AG08395 (cell line): ENCODE results near the gene SIAH3.

Experiments
- DNase-seq: peaks from one replicate; pipeline ENCODE4 v3.0.0; 2012; ENCODE audit warnings: mixed read lengths, low spot score

The SIAH3 gene

DNA sequence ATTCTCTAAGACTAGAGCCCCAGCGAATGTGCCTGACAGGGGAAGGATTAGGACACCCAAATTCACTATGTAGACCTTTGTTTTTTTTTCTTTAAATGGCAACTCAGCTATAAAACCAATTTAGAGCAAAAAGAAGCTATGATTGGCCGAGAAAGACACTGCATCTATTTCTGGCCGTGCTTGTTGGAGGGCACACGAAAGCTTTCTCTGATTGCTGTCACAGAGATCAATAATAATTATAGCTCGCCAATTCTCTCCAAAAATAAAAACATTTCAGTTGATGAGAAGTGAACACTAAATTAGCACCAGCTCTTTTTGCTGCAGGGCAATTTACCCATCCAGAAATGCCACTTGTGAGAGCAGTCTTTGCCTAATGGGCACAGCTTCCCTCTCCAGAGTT is 118.2 kb downstream of the SIAH3 start:
- no peak for DNase-seq

- DNase-seq, result no peak
Observed at GRCh38 chr13:45732916-45733315, 118.6 kb downstream of the SIAH3 start.

DNA sequence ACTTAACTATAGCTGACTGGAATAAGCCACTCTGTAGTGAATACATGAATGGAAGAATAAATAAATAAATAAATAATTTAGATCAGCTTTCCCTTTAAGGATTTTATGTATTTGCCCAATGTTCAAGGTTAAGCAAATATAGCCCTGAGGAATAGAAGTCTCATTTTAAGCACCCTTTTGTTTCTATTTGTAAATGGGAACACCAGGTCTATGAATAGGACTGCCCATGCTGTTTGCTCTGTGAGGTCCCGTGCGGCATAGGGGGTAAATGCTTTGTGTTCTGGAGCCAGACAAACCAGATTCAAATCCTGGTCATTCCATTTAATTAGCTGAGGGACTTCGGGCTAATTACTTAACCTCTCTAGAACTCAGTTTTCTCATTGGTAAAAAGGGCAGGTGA is 120.1 kb downstream of the SIAH3 start:
- no peak for DNase-seq

- no peak for DNase-seq
Observed at GRCh38 chr13:45728759-45729158, 122.8 kb downstream of the SIAH3 start.
